ENCODE data around the gene ASAH2B.
"Not testable (repeated sequence)": the region's sequence is repeated elsewhere in the genome, so short reads cannot be mapped to it uniquely, and the experiment has no call there.

ASAH2B gene

GRCh38 chr10:50739618-50740292, at the start of gene ASAH2B:
Gene ASAH2B (plus strand): TSS chr10:50739936. CDS start chr10:50745131, 5,195 bp downstream.
- peak; percentile 75 for DNase-seq

- not testable (repeated sequence) for DNase-seq
Observed at GRCh38 chr10:50697819-50698218, 41.9 kb upstream of the ASAH2B start.

GRCh38 chr10:50701947-50702346, 37.8 kb upstream of the ASAH2B start:
- not testable (repeated sequence) for DNase-seq

- DNase-seq: not testable (repeated sequence)
Observed at GRCh38 chr10:50702997-50703396, 36.7 kb upstream of the ASAH2B start.

DNA sequence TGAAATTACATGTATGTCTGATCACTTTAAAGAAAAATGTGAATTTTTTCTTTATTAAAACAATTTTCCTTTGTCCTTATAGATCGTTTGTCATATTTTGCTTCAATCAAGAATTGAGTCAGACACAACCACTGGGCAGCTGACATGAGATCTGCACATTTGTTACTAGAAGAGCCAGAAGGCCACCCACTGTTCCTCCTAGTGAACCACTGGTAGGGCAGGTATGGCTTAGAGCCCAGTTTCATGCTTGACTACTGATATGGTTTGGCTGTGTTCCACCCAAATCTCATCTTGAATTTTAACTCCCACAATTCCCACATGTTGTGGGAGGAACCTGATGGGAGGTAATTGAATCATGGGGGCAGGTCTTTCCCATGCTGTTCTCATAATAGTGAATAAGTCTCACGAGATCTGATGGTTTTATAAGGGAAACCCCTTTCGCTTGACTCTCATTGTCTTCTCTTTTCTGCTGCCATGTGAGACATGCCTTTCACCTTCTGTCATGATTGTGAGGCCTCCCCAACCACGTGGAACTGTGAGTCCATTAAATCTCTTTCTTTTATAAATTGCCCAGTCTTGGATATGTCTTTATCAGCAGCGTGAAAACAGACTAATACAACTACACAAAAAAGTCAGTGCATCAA, 35.2 kb upstream of the ASAH2B start:
- DNase-seq: not testable (repeated sequence)

DNA sequence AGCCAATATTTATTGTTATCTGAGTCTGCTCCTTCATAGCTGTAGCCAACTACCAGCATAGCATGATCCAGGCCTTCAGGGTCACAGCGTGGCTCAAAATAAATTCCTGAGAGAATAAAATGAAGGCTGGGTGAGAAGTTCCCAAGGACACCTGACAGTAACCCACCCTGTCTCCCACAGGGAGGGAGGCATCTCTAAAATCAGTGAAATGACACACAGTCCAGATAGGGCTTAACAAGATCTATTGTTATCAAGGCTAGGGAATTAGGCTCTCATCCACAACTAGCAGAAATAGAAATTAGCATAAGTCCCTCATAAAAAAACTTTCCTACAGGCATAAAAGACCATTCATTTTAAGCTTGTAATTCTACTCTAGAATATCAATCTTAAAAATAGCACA, 33.7 kb upstream of the ASAH2B start:
- not testable (repeated sequence) for DNase-seq

GRCh38 chr10:50710241-50710640, 29.5 kb upstream of the ASAH2B start:
- not testable (repeated sequence) for DNase-seq

DNA sequence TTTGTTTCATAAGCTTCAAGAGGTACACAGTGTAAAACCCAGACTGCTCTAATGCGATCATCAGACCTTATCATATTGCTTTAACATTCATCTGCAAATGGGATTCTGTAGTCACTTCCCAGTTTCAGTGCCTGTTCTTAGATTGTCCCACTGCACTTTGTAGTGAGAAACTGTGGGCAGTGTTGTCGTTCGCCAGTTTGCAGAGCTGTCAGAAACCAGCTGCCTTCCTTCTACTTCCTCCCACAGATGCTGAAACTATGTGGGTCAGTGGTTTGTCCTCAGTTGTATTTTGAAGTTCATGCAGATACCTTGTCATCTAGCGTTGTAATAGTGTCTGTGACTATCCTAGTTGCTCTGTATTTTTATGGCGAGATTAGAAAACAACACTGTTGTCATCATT, 15.9 kb upstream of the ASAH2B start:
- not testable (repeated sequence) for DNase-seq

- DNase-seq: not testable (repeated sequence)
Observed at GRCh38 chr10:50728112-50728511, 11.6 kb upstream of the ASAH2B start.

- DNase-seq: not testable (repeated sequence)
Observed at GRCh38 chr10:50738987-50739617, 634 bp upstream of the ASAH2B start.

DNA sequence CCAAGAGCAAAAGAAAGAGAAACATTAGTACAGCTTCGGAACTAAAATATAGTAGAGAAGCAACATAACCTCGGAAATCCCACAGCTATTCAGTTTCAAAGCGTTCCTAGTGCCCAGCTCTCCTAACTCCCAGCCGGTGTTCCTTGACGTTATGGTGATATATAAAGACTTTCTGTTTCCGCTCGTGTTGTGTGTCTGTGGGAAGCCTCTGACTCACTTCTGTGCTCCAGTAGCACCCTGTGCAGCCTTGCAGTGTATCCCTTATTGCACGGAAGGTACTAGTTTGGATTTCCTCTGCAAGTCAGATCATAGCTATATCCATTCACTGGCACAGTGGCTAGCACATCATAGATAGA, 535 bp downstream of the ASAH2B start:
- no peak for DNase-seq

DNA sequence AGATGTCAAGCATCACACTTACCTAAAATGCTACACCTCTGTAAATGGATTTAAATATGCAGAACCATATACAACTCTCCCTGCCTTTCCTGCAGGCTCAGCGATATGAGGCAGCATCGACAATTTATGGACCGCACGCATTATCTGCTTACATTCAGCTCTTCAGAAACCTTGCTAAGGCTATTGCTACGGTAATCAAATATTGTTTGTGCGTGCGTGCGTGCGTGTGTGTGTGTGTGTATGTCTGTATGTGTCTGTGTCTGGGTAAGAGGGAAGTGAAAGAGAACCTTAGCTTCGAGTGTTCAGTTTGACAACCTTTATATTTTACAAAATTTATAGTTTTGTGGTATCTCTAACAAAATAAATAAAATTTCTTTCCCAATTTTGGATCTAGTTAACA, 3.1 kb downstream of the ASAH2B start:
- not testable (repeated sequence) for DNase-seq

DNA sequence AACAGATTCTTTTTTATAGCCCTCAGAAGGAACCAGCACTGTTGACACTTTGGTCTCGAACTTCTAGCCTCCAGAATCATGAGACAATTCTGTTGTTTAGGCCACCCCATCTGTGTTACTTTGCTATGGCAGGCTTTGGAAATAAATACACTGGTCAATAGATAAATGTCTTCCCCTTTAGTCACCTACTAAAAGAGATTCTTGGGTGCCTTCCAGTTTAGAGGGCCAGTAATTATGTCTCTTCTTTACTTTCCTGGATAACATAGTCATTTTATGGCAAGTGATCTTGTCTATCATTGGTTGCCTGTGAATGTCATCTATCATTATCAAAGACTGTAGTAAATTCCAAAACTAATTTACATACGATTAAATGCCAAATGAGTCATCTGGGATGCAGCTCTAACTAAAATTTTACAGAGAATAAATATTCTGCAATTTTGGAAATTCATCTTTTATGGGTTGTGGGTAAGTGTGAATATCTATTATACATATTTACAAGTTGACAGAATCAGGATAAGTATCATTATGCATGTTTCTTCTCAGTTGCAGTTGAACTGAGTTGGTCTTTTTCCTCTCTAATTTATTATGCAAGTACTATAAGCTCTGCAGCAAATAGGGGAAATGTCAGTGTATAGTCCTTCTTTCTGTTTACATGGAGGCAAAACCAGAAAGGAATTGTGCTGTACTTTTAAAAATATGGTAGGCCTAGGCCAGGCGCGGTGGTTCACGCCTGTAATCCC, 27.2 kb downstream of the ASAH2B start:
- DNase-seq: not testable (repeated sequence)

DNA sequence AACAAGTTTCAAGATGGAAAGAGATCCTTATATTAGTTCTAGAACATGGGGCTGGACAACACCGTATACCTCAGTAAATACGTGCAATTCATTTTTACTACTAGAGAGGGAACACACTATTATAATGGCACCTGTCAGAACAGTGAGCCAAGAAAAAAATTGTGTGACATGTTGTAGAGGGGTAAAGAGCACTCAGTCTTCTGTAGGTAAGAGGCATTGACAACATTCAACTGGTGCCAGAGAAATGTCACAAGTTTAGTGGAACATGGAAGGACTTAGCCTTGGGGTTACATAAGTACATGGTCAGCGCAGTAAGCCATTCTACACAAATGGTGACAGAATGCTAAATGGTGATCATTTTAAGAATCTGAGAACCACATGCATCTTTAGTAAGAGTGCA, 32.3 kb downstream of the ASAH2B start:
- DNase-seq: not testable (repeated sequence)

- DNase-seq: not testable (repeated sequence)
Observed at GRCh38 chr10:50774868-50775267, 35.1 kb downstream of the ASAH2B start.

DNA sequence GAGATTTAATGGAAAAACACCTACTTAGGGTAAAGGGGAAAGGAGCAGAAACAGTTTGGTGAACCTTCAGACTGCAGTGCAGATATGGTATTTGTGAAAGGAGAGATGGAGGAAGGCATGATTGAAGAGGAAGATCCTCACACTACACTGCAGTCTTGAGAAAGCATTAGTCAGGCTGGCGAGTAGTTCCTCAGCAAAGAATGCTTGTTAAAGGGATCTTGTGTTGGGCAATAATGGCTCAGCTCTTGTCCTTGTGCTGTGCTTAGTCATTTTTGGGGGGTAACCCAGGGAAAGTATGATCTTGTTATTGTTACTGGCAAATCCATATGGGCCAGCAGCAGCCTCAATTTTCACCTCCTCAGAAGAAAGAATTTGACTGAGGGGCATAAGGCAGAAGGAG, 40.3 kb downstream of the ASAH2B start:
- DNase-seq: not testable (repeated sequence)

- not testable (repeated sequence) for DNase-seq
Observed at GRCh38 chr10:50782017-50782416, 42.3 kb downstream of the ASAH2B start.

DNA sequence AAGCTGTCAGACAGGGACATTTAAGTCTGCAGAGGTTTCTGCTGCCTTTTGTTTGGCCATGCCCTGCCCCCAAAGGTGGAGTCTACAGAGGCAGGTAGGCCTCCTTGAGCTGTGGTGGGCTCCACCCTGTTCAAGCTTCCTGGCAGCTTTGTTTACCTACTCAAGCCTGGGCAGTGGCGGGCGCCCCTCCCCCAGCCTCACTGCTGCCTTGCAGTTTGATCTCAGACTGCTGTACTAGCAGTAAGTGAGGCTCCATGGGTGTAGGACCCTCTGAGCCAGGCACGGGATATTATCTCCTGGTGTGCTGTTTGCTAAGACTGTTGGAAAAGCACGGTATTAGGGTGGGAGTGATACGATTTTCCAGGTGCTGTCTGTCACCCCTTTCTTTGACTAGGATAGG, 48.2 kb downstream of the ASAH2B start:
- not testable (repeated sequence) for DNase-seq

GRCh38 chr10:50788951-50789945, 49.5 kb downstream of the ASAH2B start:
- DNase-seq: no peak

DNA sequence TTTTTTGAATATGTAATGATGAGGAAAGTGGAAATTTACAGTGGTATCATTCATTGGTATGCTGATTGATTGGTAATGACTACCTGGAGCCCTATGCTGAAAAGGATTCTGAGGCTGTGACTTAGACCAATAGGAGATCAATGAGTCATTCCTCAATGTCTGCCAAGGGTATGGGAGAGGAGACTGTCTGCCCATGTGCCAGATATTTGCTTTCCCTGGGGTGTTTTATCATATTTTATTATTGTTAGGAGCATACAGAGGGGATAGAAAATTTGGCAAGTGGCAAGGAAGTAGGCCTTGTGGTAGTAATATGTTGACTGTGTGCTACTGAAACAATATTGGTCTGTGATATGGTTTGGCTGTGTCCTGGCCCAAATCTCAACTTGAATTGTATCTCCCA, 54.8 kb downstream of the ASAH2B start:
- no peak for DNase-seq

GRCh38 chr10:50796693-50797092, 57.0 kb downstream of the ASAH2B start:
- DNase-seq: no peak

DNA sequence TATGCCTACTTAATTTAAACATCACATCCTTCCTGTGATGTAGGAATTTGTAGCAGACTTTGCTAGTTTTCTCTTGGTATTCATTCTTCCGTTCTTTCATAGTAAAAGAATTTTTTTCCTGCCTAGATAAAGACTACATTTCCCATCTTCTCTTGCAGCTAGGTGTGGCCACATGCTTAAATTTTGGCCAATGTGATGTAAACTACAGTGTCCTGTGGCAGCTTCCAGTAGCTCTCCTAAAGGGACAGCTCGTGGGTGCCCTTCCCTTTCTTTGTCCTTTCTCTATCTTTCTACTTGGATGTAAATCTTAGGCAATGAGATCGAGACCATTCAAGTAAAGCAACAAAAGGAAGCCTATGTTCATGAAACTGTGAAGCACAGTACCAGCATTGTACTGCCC, 58.6 kb downstream of the ASAH2B start:
- no peak for DNase-seq
